NCI-H460 (cell line): Measurements from ENCODE around the gene MIF4GD. TPM values are rescaled to one million over a fixed set of nuclear protein-coding genes. Genes with fewer than 3 reads are reported as not detected.
"Not testable (repeated sequence)": the region's sequence is repeated elsewhere in the genome, so short reads cannot be mapped to it uniquely, and the experiment has no call there.

Experiments
- DNase-seq: peaks from one replicate; pipeline ENCODE4 v3.0.0-alpha.2; 2016; ENCODE audit warnings: low read depth; ENCODE audit errors: extremely low read depth
- total RNA-seq: library from RNA; depleted of rRNA; stranded (reverse); fragments of >200 nt; shearing (Covaris generic); gene quantifications from 2 replicates; pipeline ENCODE4 v1.2.3, GENCODE V29; 2014

The MIF4GD gene
- total RNA-seq, 1 experiment from 2014 or later = 37.9 TPM

DNA sequence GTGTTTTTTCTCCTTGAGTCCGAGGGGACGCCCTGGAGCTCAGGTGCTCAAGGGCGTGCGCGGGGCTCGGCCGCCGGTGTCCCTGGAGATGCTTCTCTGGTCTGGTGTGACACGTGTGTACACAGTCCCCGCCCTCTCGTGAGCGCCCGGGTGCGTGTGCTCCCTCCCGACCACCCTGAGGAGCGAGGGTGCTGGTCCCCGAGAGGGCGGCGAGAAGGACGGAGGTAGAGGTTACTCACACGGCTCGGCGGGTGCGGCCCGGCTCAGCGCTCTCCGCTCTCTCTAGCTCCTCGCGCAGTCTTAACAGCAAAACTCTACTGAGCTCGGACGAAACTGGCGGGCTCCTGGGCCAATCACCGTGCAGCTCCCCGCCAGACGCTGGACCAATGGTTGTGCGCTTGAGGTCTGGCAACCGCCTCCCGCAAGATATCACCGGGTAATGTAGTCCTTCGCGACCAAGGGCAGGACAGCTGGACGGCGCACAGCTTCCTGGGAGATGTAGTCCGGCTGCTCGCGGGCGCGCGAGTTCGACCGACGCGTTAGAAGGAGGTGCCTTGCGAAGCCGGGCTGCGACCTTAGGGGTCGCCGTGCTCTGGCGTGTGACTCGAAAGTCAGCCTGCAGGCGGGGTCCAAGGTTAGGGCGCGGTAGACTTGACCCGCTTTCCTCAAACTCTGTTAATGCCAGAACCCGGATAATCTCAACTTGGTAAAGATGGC lies 18.2 kb upstream of the MIF4GD start, which contains the start of gene SLC25A19:
Gene SLC25A19 (minus strand): TSS at position 319 of the 717 bp plus-strand sequence. CDS start 2,669 bp downstream, outside the sequence.
- DNase-seq = peak; percentile 98

GRCh38 chr17:75288770-75289114 lies 17.7 kb upstream of the MIF4GD start:
- no peak for DNase-seq

DNA sequence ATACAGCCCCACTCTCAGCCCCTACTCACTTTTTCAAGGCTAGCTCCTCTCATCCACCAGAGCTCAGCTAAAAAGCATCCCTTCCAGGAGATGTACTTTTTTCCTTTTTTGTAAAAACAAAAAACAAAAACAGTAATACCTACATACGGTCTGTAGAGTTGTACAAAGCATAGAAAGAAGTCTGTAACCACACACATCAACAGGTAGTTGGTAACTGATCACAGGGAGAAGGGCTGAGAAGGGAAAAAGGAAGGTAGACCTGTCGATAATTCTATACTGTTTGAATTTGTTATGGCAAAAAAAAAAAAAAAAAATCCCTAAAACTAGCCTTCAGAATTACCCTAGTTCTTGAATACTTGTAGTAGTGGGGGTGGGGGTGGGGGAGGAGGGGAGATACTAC lies 17.3 kb upstream of the MIF4GD start:
- DNase-seq = no peak

GRCh38 chr17:75287221-75287620 lies 16.2 kb upstream of the MIF4GD start:
- DNase-seq = no peak

- DNase-seq = no peak
Measured at GRCh38 chr17:75285123-75285522, 14.1 kb upstream of the MIF4GD start.

GRCh38 chr17:75280189-75280588 lies 9.2 kb upstream of the MIF4GD start:
- not testable (repeated sequence) for DNase-seq

DNA sequence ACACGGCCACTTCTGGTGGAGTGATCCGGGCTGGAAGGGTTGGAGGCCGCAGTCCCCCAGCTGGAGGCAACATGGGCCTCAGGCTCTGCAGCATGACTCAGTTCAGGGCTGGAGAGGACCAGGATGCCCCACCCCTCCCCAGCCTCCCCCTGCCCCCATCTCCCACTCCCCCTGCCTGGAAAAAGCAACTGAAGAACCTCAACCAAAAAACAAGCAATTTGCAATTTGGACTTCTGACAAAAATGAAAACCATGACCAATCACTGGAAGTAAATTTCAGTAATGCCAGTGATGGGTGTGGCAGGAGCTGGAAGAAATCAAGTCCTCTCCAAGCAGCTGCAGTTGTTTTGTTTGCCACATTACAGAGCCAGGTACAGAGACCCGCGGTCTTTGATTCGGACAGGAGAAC lies 6.6 kb upstream of the MIF4GD start:
- DNase-seq = no peak

GRCh38 chr17:75273977-75274708 lies 3.1 kb upstream of the MIF4GD start:
- peak; percentile 40 for DNase-seq

DNA sequence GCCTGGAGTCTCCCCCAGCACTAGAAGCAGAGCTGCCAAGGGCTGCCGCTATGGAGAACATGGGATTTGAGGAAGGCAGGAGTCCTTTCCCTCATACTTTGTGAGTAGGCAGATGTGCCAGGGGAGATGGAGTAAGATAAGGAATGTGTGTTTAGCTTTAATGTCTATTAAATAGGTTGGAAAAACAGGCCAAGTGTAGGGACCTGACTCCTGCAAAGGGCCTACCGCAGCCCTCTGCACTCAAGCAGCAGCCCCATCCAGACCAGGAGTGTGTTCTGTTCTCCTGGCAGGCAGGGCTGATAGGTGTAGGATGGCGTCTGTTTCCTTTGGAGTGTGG lies 1.8 kb upstream of the MIF4GD start:
- DNase-seq = no peak

DNA sequence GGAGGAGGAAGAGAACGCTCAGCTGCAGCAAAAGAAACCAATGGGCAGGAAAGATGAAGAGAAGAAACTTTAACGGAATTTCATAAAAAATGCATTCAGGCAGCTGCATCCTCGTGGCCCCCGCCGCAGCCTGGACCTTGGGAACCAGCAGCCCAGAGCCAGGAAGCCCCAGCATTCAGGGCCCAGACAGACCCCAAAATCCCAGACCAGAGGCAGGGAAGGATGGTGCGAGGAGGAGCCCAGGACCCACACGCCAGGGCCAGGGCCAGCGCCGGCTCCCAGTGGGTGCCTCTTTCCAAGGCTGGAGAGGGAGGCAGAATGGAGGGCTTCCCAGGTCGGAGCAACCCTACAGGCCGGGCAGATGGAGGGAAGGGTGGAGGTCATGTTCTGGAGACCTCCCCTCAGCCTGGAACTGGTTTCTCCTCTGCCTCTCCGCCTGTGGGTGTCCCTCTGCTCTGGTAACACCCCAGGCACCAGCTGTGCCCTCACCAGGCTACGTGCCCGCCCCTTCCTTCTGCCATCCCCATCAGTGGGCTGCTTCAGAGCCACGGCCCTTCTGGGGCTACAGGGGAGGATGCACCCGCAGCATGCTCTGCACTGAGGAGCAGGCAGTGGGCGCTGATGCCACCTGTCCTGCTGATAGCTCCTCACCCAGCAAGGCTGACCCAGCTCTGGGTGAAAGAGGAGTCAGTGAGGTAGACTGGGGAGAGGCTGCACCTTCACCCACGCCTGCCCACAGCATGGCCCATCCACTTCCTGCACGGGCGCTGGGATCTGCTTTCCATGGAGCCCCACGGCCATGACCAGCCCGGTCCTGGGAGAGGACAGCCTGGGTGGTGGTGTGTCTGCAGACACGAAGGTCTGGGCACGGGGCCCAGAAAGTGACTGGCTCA lies 1.2 kb upstream of the MIF4GD start:
- DNase-seq = no peak

GRCh38 chr17:75271233-75271954 lies 363 bp upstream of the MIF4GD start:
- peak; percentile 74 for DNase-seq

GRCh38 chr17:75270218-75270965 lies 639 bp downstream of the MIF4GD start:
- DNase-seq = peak; percentile 60

GRCh38 chr17:75269844-75270217 lies 1.2 kb downstream of the MIF4GD start:
- no peak for DNase-seq

GRCh38 chr17:75267411-75268232 lies 3.4 kb downstream of the MIF4GD start:
- peak; percentile 15 for DNase-seq

DNA sequence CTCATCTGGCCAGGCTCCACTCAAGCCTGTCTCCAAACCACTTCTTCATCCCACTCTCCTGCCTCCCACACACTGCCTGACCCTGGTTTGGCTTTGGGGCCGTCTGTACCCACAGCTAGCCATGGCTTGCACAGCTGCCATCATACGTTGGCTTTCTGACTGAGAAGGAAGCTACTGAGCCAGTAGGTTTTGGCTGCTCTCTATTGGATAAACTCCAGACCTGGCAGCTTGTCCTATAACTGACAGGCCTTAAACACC lies 3.9 kb downstream of the MIF4GD start:
- DNase-seq = no peak

DNA sequence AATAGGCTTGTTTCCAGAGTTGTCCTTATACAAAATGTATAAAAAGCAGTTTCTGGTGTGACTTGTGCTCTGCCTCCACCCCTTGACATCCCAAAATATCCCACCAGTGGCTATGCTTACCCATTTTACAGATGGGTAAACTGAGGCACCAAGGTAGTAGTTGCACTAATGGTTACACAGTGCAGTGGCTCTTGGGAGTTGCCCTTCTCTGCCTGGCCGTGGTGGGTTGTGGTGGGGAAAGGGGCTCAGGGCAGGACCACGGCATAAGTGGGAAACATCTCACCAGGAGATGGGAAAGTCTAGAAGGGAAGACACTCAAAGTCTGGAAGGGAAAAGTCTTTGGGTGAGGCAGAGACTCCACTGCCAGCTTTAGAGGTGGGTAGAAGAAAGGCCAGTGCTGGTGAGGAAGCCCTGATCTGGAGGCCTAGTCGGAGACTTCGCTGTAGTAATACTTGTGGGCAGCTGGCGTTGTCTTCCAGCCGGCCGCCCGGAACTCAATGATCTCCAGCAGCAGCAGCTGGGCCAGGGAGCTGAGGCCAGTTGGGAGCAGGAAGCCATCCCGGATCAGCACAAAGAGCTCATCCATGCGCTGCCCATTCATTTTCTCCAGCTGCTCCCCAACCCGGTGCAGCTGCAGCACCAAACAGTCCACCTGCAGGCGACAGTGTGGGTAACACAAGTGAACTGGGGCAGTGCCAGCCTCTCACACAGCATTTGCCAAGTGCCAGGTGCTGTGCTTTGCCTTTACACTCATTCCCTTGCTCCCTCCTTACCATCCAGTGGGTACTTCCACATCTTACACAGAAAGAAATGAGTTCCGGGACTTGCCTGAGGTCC lies 4.5 kb downstream of the MIF4GD start:
- no peak for DNase-seq

- DNase-seq = no peak
Measured at GRCh38 chr17:75265614-75266315, 5.3 kb downstream of the MIF4GD start.

DNA sequence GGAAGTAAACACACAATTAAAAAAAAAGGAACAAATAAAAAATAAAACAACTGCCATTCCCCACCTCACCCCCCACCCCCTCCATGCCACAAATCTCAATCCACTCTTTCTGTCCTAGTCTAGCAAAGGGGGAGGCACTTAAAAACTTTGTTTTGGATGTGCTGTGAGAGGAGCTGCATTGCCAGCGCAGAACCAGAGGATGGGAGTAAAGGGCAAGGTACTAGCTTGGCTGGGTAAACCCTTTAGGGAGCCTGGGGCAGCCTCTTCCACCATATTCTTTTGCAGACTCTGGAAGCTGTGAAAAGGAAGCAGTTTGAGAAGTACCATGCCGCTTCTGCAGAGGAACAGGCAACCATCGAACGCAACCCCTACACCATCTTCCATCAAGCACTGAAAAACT lies 8.0 kb downstream of the MIF4GD start:
- no peak for DNase-seq
